Fibroblast of pulmonary artery (primary cell): ENCODE results near the gene PIP4K2A.

Source experiments
- DNase-seq: peaks from one replicate; pipeline ENCODE4 v3.0.0-alpha.2; 2010; ENCODE audit warnings: low read depth
- H3K4me3 ChIP-seq: replicated peaks from 2 replicates; pipeline ENCODE4 v1.5.1; 2011; ENCODE audit warnings: low read depth, mild to moderate bottlenecking, control low read depth, low read length, moderate library complexity
- TF ChIP-seq, protein P1 (sequence below): IDR thresholded peaks from 2 replicates; pipeline ENCODE4 v1.5.1; 2011; ENCODE audit warnings: mild to moderate bottlenecking, control low read depth, low read length, inconsistent platforms; ENCODE audit errors: missing control alignments

Gene PIP4K2A

DNA sequence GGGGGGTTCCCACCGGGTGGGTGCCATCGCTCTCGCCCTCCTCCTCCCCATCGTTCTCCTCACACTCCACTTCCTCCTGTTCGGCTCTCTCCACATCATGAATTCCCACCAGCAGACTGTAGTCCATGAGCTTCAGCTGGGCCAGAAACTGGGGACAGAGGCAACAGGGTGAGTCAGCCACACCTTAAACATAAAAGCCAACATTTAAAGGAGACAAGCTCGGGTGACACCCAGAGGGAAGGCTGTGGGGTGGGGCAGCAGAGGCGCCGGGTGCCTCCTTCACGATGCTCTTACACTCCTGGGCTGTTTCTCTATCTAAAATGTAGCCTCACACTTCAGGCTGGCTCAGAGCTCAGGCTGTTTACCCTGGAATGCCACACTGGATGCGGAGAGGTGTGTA, 172.5 kb downstream of the PIP4K2A start:
- TF ChIP-seq, protein P1, sequence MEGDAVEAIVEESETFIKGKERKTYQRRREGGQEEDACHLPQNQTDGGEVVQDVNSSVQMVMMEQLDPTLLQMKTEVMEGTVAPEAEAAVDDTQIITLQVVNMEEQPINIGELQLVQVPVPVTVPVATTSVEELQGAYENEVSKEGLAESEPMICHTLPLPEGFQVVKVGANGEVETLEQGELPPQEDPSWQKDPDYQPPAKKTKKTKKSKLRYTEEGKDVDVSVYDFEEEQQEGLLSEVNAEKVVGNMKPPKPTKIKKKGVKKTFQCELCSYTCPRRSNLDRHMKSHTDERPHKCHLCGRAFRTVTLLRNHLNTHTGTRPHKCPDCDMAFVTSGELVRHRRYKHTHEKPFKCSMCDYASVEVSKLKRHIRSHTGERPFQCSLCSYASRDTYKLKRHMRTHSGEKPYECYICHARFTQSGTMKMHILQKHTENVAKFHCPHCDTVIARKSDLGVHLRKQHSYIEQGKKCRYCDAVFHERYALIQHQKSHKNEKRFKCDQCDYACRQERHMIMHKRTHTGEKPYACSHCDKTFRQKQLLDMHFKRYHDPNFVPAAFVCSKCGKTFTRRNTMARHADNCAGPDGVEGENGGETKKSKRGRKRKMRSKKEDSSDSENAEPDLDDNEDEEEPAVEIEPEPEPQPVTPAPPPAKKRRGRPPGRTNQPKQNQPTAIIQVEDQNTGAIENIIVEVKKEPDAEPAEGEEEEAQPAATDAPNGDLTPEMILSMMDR, result no peak
- no peak overlapping the region for H3K4me3 ChIP-seq

DNA sequence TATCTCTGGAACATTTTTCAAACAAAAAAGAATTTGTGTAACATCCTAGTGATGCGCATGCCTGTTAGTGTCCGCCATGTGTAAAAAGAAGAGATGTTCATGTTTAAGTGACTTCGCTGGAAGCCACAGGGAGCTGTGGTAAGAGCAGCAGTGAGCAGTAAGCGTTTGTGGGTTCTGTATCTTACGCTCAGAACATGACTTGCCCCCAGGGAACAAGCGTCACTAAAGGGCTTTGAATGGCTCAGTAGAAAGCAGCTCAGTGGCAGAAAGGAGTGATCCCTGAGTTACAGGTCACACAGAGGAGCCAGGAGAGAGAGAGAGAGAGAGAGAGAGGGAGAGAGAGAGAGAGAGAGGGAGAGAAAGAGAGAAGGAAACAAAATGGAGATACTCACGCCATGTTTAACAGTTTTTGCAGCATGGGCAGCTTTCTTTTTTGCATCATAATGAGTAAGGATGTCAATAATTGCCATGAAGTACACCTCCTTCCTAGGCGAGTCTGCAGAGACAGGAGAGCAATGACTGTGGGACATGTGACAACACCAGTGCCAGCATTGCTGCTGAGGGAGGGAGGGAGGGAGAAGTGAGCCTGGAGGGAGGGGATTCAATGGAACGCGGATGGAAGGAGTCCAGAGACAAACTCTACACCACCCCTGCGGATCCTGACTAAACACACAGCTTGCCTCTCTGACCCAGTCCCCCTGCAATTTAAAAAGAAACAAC, 174.6 kb downstream of the PIP4K2A start:
- DNase-seq, result no peak
- TF ChIP-seq, protein P1, result no peak

More for the DNA sequence above, 172.5 kb downstream of the PIP4K2A start:
- no peak for DNase-seq

DNA sequence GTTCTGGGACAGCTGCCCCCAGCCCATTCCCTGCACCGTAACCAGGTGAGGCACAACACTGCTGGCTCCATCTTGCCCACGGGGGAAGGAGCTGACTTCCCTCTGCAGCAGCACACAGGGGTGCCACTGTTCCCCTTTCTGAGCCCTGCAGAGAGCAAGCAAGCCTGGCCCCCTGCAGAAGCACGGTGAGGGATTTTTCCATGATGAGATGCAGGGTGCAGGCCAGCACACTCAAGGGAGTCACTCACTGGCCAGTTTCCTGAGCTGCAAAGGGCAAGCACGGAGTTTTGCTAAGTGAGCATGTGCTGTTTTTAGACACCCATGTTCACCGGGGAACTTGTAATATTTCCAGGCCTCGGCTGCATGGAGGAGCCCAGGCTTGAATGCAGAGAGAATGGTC, 176.6 kb downstream of the PIP4K2A start:
- TF ChIP-seq, protein P1, result no peak
- no peak for DNase-seq
- no peak overlapping the region for H3K4me3 ChIP-seq

More for the DNA sequence above, 174.6 kb downstream of the PIP4K2A start:
- H3K4me3 ChIP-seq, result no peak overlapping the region

DNA sequence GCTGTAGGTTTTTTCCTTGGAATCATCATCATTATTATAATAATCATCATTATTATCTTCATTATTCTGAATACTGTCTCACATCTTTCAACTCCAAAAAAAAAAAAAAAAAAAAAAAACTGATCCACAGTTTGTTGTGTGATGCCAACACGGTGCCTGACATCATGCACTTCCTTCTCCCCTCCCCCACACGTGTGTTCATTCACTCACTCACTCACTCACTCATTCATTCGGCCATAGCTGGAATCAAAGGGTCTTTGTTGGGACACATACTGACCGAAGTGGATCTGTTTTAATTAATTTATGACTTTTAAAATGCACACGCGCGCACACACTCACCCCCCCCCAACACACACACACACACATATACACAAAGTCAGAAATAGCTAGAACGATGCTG, 177.8 kb downstream of the PIP4K2A start:
- H3K4me3 ChIP-seq, result no peak overlapping the region
- DNase-seq, result no peak
- TF ChIP-seq, protein P1, result no peak

DNA sequence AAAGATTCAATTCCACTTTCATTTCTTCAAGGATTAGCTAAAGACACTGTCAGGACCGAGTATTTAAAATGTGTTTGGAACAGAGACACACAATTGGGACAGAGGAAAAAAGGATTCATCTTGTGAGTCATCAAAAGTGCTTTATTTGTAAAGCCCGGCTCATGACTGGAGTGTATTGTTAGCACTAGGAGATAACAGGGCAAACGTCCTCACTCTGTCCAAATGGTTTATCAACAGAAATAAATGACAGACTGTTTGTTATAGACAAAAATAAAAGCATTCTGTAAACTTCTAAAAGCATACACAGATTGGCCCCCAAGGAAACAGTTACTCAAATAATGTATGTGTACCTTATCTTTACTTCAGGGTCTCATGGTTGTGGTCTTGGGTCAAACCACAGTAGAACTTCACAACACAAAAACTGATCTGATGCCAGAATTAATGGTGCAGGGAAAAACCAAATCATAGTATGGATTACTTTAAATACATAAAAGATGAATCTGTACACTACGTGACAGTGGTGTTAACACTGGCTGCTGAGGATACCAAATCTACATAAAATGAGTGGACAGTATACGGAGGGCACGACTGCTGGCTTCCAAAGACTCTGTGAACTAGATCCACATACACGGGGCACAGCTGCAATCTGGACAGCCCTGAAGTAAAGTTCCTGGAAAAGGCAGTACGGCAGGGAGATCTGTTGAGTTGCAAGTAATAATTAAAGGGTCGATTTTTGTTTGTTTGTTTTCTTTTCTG, 179.4 kb downstream of the PIP4K2A start:
- peak; percentile 53 for DNase-seq
- TF ChIP-seq, protein P1, result no peak

DNA sequence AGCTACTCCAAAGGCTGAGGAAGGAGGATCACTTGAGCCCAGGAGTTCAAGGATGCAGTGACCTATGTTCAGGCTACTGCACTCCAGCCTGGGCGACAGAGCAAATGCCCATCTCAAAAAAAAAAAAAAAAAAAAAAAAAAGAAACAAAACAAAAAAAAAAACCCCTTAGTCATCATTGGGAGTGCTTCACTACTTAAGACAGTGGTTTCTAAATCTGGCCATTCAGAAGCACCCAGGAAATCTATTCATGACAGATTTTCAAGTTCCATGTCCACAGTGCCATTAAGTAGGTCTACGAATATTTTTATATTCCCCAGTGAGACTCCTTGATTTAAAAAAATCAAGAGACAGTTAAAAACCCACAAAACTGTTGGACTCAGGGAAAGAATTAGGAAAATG, 182.9 kb downstream of the PIP4K2A start:
- no peak for DNase-seq
- no peak overlapping the region for H3K4me3 ChIP-seq
- TF ChIP-seq, protein P1, result no peak

More for the DNA sequence above, 179.4 kb downstream of the PIP4K2A start:
- no peak overlapping the region for H3K4me3 ChIP-seq
